Measurements from ENCODE around the gene CAMTA2.

The CAMTA2 gene

DNA sequence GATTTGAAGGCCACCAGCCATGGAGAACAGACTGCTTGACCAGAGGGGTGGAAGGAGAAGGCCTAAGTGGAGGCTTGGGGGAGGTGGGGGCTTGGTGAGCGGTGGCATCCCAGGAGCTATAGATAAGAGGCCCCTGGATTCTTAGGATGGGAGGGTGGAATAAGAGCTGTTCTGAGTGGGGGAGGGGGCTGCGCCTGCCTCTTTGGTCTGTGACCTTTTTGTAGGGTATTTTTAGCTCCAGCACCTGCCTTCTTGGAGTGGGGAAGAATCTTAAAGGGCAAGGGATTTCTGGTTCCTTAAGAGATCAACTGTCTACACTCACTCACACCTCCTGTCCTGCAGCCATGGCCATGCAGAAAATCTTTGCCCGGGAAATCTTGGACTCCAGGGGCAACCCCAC is 36.0 kb downstream of the CAMTA2 start:
- TF ChIP-seq, protein P1, sequence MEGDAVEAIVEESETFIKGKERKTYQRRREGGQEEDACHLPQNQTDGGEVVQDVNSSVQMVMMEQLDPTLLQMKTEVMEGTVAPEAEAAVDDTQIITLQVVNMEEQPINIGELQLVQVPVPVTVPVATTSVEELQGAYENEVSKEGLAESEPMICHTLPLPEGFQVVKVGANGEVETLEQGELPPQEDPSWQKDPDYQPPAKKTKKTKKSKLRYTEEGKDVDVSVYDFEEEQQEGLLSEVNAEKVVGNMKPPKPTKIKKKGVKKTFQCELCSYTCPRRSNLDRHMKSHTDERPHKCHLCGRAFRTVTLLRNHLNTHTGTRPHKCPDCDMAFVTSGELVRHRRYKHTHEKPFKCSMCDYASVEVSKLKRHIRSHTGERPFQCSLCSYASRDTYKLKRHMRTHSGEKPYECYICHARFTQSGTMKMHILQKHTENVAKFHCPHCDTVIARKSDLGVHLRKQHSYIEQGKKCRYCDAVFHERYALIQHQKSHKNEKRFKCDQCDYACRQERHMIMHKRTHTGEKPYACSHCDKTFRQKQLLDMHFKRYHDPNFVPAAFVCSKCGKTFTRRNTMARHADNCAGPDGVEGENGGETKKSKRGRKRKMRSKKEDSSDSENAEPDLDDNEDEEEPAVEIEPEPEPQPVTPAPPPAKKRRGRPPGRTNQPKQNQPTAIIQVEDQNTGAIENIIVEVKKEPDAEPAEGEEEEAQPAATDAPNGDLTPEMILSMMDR (IDR thresholded peaks at IDR 0.05), result no peak

DNA sequence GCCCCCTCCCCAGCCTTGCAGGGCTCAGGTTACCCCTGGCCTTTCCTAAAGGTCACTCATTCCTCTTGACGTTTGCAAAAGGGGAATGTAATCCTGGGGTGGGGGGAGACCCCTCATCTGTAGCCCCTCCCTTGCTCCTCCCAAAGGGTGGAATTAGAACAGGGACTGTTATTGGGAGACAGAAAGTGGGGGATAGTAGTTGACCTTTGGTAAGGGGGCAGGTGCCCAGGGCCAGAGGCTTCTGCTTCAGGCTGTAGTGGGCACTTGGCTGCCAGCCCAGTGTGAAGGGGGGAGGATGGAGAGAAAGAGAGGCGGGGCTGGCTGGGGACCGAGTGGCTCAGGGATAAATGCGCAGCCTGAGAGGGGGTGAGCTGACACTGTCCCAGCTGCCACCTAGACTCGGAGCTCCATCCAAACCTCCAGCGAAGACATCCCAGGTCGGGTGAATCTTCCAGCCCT is 36.7 kb downstream of the CAMTA2 start, which contains the start of gene ENO3:
Gene ENO3, plus strand, starts transcription at position 374 of the 459 bp plus-strand sequence. CDS start 711 bp downstream, outside the sequence.
- TF ChIP-seq, protein P1 (IDR thresholded peaks at IDR 0.05), result no peak

DNA sequence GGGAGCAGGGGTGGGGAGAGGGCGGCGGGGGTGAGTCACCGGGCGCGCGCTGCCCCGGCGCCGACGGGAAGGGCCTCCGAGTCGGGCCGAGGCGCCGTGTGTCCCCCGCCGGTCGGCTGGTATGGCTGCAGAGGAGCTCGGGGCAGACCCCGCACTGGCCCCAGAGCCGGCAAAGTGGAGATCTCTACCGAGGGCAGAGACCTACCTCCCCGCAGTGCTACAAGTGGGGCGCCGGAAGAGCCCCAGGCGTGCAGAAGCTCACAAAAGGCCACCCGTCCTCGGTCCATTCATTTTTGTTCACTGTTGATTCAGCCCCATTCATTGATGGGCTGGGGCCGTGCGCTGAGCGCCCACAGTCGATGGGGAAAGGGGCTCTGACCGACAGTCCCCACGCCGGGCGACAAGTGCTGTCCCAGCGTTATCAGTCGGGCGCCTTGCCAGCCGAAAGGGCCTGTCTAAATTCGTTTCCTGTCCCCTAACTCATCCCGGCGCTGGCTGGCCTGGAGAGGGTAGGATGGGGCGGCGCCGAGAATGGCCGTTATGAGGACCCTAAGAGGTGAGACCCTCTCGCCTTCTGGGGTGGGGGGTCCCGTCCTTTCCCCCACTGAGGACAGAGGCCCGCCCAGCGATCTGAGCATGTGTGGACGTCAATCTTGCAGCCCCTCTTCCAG is 37.3 kb downstream of the CAMTA2 start:
- TF ChIP-seq, protein P1 (IDR thresholded peaks at IDR 0.05), result no peak

DNA sequence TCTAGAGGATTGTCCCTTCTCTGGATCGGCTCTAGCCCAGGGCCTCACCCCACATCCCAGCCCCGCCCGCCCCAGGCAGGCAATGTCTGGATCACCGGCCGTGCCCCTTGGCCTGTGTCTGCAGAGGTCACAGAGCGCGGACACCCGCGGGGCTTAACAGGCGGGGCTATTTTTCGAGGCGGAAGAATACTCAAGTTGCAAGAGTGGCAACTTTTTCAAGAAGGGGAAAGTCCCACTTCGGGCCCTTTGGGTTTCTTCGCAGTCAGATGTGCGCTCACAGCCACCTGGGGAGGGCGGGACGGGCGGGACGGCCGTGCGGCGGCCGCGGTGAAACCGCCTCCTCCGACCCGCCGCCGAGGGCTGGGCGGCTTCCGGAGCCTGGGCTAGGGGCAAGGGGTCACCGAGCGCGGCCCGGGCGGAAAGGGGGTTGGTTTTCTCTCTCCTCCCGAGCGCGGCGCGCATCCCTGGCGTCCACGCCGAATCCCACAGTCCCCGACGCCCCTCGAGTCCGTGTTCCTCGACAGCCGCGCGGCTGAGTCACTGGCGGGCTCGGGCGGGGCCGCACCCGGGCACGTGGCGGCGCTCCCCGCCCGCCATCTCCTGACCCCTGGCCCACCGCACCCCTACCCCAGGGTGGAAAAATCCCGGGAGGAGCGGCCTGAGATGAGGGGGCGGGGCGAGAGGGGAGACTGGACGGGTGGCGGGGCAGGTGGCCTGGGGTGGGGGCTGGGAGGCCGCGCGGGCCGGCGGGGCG is 38.0 kb downstream of the CAMTA2 start:
- TF ChIP-seq, protein P1 (IDR thresholded peaks at IDR 0.05), result no peak

DNA sequence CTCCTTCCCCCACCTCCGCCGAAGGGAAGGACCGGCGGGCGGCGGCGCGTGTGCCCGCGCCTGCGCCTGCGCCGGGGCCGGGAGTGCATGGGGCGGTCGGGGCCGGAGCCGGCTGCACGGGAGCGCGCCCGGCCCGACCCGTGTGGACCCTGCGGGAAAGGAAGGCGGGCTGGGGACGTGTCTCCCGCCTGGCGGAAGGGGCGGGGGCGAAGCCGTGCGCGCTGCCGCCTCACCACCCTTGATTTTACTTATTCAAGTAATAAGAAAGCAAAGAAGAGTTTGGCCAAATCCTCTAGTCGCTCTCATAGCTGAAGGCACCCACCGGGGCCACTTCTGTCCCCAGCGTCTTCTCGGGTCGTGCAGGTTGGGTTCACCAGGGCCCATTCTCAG is 38.5 kb downstream of the CAMTA2 start:
- TF ChIP-seq, protein P1 (IDR thresholded peaks at IDR 0.05), result no peak

DNA sequence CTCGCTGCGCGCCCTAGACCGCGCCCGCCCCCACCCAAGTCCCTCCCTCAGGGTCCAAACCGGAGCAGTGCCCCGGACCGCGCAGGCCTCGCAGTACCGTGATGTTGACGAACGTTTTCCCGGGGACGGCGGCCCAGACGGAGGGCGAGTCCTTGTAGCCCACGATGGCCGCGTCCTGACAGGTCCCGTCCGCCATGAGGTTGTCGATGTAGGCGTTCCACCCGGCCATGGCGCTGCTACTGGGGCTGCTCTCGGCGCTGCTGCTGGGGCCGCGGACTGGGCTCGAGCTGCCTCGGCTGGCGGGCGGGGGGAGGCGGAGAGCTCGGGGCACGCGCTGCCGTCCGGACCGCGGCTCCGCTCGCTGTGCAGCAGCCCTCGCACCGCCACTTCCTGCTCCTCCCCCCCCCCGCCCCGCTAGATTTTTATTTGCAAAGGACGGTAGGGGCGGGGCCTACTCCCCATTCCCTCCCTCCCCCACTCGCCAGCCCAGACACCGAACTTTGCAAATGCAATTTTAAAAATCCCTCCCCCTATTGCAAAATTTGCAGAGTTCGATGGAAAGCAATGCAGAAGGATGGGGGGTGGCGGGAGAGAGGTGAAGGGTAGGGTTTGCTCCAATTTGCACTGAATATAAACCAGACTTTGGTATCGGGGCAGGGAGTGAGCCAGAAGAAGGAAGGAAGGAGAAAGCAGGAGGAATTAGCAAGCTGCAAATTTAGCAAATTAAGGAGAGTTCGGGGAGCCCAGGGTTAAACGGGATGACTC is 39.1 kb downstream of the CAMTA2 start, which contains the start of gene PFN1:
Gene PFN1, minus strand, starts transcription at position 365 of the 765 bp plus-strand sequence. Its CDS starts 136 bp downstream, at position 229.
- TF ChIP-seq, protein P1 (IDR thresholded peaks at IDR 0.05), result no peak

DNA sequence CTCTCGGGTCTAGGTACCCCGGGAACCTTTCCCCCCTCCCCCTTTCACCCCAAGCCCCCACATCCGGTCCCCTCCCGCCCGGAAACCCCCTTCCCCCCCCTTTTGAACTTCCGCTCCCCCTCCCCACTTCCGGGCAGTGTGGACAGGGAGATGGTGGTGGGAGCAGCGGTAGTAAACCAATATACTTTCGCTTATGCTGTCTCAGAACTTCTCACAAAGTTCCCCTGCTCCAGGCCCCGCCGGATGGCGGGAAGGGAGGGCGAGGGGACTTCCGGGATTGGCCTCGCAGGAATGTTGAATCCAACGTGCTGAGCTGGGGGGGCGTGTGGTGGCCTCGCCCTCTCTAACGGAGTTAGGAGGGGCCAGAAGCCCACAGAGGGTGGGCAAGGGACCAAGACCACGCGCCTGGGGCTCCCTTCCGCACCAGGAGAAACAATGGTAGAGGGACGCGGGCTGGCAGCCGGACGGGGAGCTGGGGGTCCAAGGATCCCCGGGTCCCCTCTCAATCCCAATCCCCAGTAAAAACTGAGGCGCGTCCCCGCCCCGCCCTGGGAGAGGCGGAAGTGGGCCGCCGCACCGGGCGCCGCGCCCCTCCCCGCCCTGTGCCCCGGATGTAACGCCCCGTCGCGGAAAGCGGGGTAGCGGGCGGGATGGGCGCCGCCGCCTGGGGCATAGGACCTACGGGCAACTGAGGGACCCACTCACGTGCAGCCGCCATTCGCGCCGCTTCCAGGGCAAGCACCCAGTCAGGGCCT is 39.9 kb downstream of the CAMTA2 start:
- TF ChIP-seq, protein P1 (IDR thresholded peaks at IDR 0.05), result no peak

Measured in LNCAP (cell line).